ENCODE data around the gene SARS1.

Gene SARS1

GRCh38 chr1:109229531-109230127, 15.9 kb downstream of the SARS1 start:
- DNase-seq = no peak

- no peak for DNase-seq
Measured at GRCh38 chr1:109231066-109231465, 17.3 kb downstream of the SARS1 start.

GRCh38 chr1:109235137-109235536, 21.4 kb downstream of the SARS1 start:
- DNase-seq = no peak

- no peak for DNase-seq
Measured at GRCh38 chr1:109237512-109237911, 23.8 kb downstream of the SARS1 start.

GRCh38 chr1:109238382-109238781, 24.7 kb downstream of the SARS1 start:
- DNase-seq = no peak

GRCh38 chr1:109239047-109239408, 25.3 kb downstream of the SARS1 start:
- no peak for DNase-seq

GRCh38 chr1:109239409-109240068, 25.8 kb downstream of the SARS1 start:
- no peak for DNase-seq

GRCh38 chr1:109240158-109241152, 26.7 kb downstream of the SARS1 start:
- DNase-seq = no peak

GRCh38 chr1:109241344-109241743, 27.6 kb downstream of the SARS1 start:
- no peak for DNase-seq

GRCh38 chr1:109241841-109242345, 28.2 kb downstream of the SARS1 start:
- DNase-seq = no peak

- no peak for DNase-seq
Measured at GRCh38 chr1:109242387-109242786, 28.7 kb downstream of the SARS1 start.

- DNase-seq = no peak
Measured at GRCh38 chr1:109243221-109243620, 29.5 kb downstream of the SARS1 start.

- no peak for DNase-seq
Measured at GRCh38 chr1:109243860-109244552, 30.3 kb downstream of the SARS1 start.

- DNase-seq = no peak
Measured at GRCh38 chr1:109246141-109246551, 32.4 kb downstream of the SARS1 start.

- DNase-seq = no peak
Measured at GRCh38 chr1:109247401-109248365, 34.0 kb downstream of the SARS1 start.

- DNase-seq = no peak
Measured at GRCh38 chr1:109248444-109248796, 34.7 kb downstream of the SARS1 start.

GRCh38 chr1:109248797-109249629, 35.3 kb downstream of the SARS1 start, which contains the start of gene CELSR2:
TSS of gene CELSR2 (plus strand) at chr1:109249539. CDS start at chr1:109250080, 541 bp downstream.
- DNase-seq = no peak

- DNase-seq = no peak
Measured at GRCh38 chr1:109249654-109250401, 36.1 kb downstream of the SARS1 start.

GRCh38 chr1:109250454-109251276, 36.9 kb downstream of the SARS1 start:
- no peak for DNase-seq
